Measurements from ENCODE around the gene IL31RA.
A peak's percentile ranks its signal among the peaks of the same experiment; 100 is the strongest.
"Not testable (repeated sequence)": the region's sequence is repeated elsewhere in the genome, so short reads cannot be mapped to it uniquely, and the experiment has no call there.

Gene IL31RA

DNA sequence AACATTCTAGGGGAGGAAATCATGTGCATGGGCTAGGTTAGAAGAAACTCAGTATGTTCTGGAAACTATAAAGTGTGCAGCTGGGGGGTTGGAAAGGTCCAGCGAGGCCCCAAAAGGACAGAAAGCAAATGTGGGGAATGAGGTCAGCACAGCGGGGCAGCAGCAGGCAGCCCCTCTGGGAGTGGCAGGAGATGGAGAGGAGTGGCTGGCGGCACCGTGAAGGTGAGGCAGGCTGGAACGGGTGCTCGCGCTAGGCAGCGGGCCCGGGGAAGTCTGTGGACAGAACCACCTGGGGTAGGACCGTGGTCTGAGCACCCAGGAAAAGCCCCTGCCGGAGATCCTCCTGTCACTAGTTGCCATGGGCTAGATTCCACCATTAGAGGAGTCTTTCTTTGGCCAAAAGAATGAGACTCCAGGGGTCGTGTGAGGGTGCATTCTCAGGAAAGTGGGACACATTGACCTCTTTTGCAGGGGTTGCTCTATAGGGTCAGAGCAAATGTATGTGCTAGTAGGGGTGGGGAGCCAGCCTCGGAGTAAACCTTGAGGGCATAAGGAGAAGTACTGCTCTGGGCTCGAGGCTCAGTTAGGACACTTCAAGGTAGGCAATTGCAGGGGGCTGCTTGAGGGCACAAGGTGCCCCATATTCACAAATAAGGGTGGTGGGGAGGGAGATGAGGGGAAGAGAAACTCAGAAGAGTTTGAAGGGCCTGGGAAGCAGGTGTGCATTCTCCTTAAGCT is 82.4 kb downstream of the IL31RA start:
- DNase-seq, result no peak
- TF ChIP-seq, protein P1, sequence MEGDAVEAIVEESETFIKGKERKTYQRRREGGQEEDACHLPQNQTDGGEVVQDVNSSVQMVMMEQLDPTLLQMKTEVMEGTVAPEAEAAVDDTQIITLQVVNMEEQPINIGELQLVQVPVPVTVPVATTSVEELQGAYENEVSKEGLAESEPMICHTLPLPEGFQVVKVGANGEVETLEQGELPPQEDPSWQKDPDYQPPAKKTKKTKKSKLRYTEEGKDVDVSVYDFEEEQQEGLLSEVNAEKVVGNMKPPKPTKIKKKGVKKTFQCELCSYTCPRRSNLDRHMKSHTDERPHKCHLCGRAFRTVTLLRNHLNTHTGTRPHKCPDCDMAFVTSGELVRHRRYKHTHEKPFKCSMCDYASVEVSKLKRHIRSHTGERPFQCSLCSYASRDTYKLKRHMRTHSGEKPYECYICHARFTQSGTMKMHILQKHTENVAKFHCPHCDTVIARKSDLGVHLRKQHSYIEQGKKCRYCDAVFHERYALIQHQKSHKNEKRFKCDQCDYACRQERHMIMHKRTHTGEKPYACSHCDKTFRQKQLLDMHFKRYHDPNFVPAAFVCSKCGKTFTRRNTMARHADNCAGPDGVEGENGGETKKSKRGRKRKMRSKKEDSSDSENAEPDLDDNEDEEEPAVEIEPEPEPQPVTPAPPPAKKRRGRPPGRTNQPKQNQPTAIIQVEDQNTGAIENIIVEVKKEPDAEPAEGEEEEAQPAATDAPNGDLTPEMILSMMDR (IDR thresholded peaks at IDR 0.05; ENCODE audit: low read depth, low read length), result no peak
- Histone ChIP-seq H3K27me3 (no peaks in the 10 kb centered on the region), H3K9me3 (no peaks in the 10 kb centered on the region), H3K4me3 (ENCODE audit: low read depth, low read length) (no peak overlapping the region), H3K4me1 (no peaks in the 10 kb centered on the region), H3K36me3 (no peaks in the 10 kb centered on the region)

DNA sequence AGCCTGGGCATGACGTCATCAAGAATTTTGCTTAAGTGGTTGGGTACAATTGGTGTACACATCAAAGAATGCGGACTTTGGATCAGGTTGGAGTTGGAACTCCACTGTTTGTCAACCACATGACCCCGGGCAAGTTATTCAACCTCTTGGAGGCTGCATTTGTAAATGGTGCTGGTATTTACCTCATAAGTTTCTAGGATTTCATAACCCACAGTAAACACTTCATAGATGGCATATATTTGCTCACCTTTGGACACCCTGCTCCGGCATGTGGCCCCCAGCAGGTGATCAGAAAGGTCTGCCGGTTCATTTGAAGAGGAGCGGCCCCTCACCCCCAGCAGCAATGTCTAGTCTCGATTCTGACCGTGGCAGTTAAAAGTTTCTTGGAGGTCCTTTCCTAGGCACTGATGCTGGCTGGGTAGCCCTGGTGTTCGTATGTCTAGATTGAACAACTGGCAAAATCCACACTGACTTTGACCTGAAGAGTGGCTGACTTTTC is 83.0 kb downstream of the IL31RA start:
- H3K36me3 ChIP-seq, result no peaks in the 10 kb centered on the region
- TF ChIP-seq, protein P1 (IDR thresholded peaks at IDR 0.05; ENCODE audit: low read depth, low read length), result no peak
- no peaks in the 10 kb centered on the region for H3K4me1 ChIP-seq
- H3K4me3 ChIP-seq (ENCODE audit: low read depth, low read length), result no peak overlapping the region
- H3K27me3 ChIP-seq, result no peaks in the 10 kb centered on the region
- no peak for DNase-seq
- H3K9me3 ChIP-seq, result no peaks in the 10 kb centered on the region

DNA sequence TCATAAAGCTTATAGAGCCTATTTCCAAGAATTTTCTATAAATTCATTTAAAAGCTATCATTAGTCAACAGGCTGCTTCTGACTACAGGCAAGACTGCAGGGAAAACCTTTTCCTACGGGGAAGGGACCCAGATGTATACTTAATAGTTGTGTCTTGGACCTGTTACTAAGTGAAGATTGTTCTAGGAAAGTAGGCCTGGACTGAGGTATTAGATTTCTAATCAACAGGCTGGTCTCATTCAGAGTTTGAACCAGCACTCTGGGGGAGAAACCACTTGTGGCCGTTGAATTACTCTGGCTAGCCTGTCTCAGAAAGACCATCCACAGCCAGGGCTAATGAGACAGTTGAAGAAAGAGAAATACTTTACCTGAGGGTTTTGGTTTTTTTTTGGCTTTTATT is 83.6 kb downstream of the IL31RA start:
- H3K36me3 ChIP-seq, result no peaks in the 10 kb centered on the region
- DNase-seq, result no peak
- H3K4me3 ChIP-seq (ENCODE audit: low read depth, low read length), result no peak overlapping the region
- no peaks in the 10 kb centered on the region for H3K27me3 ChIP-seq
- H3K9me3 ChIP-seq, result no peaks in the 10 kb centered on the region
- H3K4me1 ChIP-seq, result no peaks in the 10 kb centered on the region
- TF ChIP-seq, protein P1 (IDR thresholded peaks at IDR 0.05; ENCODE audit: low read depth, low read length), result no peak

DNA sequence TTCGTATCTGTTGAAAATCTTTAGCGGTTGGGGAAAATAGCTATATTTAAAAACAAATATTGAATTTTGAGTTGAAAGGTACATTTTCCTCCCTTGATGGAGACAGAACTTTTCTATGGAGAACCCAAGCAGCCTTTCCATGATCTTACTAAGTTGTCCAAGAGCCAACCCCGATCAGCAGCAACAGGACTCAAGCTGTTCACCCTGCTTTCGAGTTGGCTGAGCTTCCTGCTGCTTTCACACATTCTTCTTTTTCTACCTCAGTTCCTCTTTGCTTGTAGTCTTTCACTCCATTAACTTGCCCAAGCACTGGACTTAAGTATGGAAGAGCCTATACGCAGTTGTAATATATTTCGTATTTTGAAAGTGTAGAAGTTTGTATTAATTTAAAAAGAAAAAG is 84.2 kb downstream of the IL31RA start:
- Histone ChIP-seq H3K27me3 (no peaks in the 10 kb centered on the region), H3K9me3 (no peaks in the 10 kb centered on the region), H3K4me1 (no peaks in the 10 kb centered on the region), H3K4me3 (ENCODE audit: low read depth, low read length) (no peak overlapping the region), H3K36me3 (no peaks in the 10 kb centered on the region)
- TF ChIP-seq, protein P1 (IDR thresholded peaks at IDR 0.05; ENCODE audit: low read depth, low read length), result no peak
- no peak for DNase-seq

DNA sequence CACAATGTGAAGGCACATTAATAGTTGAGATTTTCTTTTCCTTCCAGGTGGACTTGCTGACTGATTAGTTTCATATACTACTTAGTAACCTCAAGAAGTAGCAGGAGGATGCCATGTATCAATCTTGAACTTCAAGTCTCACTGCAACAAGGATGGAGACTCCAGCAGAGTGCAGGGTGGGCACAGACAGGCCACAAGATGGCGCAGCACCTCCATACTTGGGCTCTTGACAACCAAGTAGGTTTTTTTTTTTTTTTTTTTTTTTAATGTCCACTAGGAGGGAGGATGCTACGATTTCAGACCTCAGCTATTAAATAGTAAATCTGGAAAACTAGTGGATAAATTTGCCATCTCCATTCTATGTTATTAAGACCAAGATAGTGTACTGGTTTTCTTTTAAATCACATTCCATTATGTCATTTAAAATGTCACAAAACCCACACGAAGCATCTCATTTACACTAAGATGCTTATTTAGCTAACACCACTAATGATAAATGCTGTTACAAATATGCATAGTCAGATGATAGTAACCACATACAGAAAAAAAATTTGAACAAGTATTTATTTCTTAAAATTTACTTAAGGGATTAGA is 85.0 kb downstream of the IL31RA start:
- H3K36me3 ChIP-seq, result no peaks in the 10 kb centered on the region
- no peaks in the 10 kb centered on the region for H3K4me1 ChIP-seq
- H3K27me3 ChIP-seq, result no peaks in the 10 kb centered on the region
- peak; percentile 88 for DNase-seq
- TF ChIP-seq, protein P1 (IDR thresholded peaks at IDR 0.05; ENCODE audit: low read depth, low read length), result peak; percentile 98
- no peak overlapping the region for H3K4me3 ChIP-seq (ENCODE audit: low read depth, low read length)
- H3K9me3 ChIP-seq, result no peaks in the 10 kb centered on the region

DNA sequence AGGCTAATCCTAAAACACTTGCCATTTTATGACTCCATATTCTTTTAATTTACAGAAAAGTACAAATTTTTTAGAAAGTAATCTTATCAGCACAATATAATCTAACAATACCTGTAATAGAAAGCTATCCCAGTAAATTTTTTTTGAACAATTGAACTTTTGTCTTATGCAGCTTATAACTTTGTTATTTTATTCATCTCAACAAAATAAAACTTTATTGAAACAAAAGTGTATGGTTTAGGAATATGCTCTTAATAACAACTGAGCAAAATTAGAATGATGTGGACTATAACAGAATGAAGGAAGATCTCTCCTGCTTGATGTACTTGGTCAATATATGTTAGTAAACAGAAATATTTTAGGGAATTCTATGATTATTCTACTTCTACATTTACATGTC is 86.4 kb downstream of the IL31RA start:
- not testable (repeated sequence) for H3K36me3 ChIP-seq; H3K9me3 ChIP-seq; DNase-seq; H3K4me1 ChIP-seq; H3K4me3 ChIP-seq (ENCODE audit: low read depth, low read length); H3K27me3 ChIP-seq

DNA sequence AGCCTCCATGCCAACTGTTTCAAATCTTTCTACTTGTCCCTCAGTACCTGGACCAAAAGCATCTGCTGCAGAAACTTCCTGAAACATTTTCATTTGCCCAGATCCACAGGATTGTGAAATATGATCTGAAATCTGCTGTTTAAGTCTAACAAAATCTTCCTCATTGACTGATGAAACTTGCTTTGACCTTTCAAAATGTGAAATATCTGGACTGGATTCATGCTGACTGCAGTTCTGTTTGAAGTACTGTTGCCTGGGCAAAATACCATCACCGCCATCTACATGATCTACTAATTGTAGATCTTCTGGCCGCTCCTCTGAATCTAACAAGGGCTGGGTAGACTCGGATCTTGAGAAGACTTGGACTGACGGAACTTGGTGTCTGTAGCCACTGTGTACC is 90.0 kb downstream of the IL31RA start:
- not testable (repeated sequence) for DNase-seq; H3K4me1 ChIP-seq; H3K27me3 ChIP-seq; H3K4me3 ChIP-seq (ENCODE audit: low read depth, low read length); H3K9me3 ChIP-seq; H3K36me3 ChIP-seq
